COLO668 (cell line): ENCODE data around the gene P3H1.

Experiments
- DNase-seq: peaks from one replicate; lab custom pipeline; 2025; ENCODE audit not compliant: unreplicated experiment; lab: John Stamatoyannopoulos, UW

The P3H1 gene

GRCh38 chr1:42745851-42746250 is 21.0 kb downstream of the P3H1 start:
- DNase-seq: no peak

- DNase-seq: no peak
Observed at GRCh38 chr1:42744148-42744413, 22.7 kb downstream of the P3H1 start.

GRCh38 chr1:42743317-42744147 is 23.3 kb downstream of the P3H1 start:
- no peak for DNase-seq

GRCh38 chr1:42742617-42743316 is 24.1 kb downstream of the P3H1 start:
- DNase-seq: no peak

GRCh38 chr1:42742141-42742540 is 24.7 kb downstream of the P3H1 start:
- no peak for DNase-seq

- DNase-seq: no peak
Observed at GRCh38 chr1:42741706-42742105, 25.1 kb downstream of the P3H1 start.

GRCh38 chr1:42740851-42741580 is 25.8 kb downstream of the P3H1 start:
- DNase-seq: no peak

GRCh38 chr1:42739753-42740700 is 26.8 kb downstream of the P3H1 start, which contains the start of gene CLDN19:
TSS of gene CLDN19 (minus strand) at chr1:42740236. CDS start at chr1:42740063, 173 bp downstream.
- DNase-seq: no peak

GRCh38 chr1:42738678-42739226 is 28.1 kb downstream of the P3H1 start:
- DNase-seq: no peak

GRCh38 chr1:42737986-42738677 is 28.7 kb downstream of the P3H1 start:
- DNase-seq: no peak

- peak; percentile 40 for DNase-seq
Observed at GRCh38 chr1:42737257-42737656, 29.6 kb downstream of the P3H1 start.

GRCh38 chr1:42736571-42737200 is 30.1 kb downstream of the P3H1 start:
- no peak for DNase-seq

GRCh38 chr1:42736152-42736551 is 30.7 kb downstream of the P3H1 start:
- peak; percentile 42 for DNase-seq

GRCh38 chr1:42735477-42736105 is 31.2 kb downstream of the P3H1 start:
- no peak for DNase-seq

GRCh38 chr1:42735056-42735455 is 31.8 kb downstream of the P3H1 start:
- DNase-seq: no peak

- no peak for DNase-seq
Observed at GRCh38 chr1:42734201-42735035, 32.4 kb downstream of the P3H1 start.

GRCh38 chr1:42733415-42734200 is 33.2 kb downstream of the P3H1 start:
- no peak for DNase-seq
